Amniotic stem cell (primary cell): Measurements from ENCODE around the gene OBSCN.

Experiments used
- DNase-seq: peaks from one replicate; lab custom pipeline; 2025; lab: John Stamatoyannopoulos, UW

The OBSCN gene

DNA sequence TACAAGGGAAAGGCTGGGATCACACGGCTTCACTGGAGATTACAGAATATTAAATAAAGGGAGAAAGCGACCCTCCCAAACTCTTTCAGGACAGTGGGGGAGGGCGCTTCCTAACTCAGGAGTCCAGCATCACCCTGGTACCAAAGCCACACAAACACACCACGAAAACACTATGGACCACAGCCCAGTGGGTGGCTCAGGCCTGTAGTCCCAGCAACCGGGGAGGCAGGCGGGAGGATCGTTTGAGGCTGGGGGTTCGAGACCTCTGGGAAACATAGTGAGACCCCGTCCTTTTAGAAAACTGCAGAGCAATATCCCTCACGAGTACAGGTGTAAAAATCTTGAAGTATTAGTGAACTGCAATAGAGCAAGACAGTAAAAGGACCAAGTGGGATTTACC, 182.8 kb downstream of the OBSCN start:
- no peak for DNase-seq

DNA sequence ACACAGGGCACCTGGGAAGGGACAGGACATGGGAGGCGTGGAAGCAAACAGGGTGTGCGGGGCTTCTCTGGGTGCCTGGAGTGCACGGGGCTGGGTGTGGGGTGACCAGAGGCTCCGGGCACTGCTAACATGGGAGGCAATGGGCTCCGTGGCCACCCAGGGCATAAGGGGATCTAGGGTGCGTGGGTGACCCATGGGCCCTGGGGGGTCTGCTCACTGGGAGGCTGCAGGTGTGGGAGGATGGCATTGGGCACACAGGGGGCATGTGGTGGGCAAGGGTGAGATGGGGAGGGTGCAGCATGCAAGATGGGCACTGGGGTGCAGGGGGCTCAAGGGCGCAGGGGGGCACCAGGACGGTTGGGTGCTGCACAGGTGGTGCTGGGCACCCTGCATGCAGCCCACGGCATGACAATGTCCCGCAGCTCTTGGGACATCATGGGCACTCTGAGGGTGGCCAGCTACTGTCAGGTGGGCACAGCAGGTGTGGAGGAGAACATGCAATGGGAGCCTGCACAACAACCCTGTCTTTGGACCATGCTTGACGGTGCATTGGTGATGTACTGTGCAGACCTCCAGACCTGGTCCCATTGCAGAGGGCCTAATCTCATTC, 183.7 kb downstream of the OBSCN start:
- no peak for DNase-seq

DNA sequence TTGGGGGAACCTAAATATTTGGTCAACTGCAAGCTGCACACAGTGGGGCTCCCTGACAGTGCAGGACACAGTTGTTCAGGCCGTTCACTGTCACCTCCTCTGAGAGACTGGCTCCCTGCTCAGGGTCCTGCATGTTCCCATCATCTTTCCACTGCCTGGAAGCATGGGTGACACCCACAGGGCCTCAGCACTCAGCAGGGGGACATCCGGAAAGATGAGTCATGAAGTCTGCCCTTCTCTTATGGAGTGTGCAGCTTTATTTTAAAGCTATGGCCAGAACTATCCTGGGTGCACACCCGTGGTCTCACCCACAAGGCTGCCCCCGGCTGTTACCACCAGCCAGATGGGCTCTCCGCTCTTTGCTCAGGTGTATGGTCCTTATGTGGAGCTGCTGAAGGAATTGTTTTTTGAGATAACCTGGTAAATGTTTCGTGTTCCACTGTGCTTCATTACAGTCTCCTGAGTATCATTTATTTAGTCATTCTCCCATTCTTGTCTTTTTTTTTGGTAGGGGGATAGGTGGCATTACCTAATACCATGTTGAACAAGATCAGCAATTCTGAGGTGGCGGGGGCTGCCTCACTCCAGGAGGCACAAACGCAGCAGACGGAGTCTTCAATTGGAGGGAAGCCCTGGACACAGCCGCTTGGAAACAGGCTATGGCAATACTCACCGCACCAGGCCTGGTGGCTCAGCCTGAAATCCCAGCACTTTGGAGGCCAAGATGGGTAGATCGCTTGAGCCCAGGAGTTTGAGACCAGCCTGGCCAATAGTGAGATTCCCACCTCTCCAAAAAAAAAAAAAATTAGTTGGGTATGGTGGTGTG, 184.5 kb downstream of the OBSCN start:
- no peak for DNase-seq

DNA sequence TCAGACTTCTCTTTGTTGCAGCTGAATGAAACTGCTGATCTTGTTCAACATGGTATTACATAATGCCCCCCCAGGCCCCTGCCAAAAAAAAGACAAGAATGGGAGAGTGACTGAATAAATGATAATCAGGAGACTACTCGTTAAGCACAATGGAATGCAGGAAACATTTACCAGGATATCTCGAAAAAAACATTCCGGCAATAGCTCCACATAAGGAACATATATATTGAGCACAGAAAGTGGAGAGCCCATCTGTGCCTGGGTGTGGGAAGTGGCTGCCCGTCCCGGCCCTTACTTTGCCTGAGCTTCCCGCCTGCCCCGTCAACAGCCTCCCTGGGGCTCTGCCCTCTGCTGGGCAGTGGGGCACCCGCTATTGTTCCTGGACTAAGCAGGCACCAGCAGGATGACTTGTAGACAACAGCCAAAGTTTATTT, 185.4 kb downstream of the OBSCN start:
- DNase-seq, result peak; percentile 24

DNA sequence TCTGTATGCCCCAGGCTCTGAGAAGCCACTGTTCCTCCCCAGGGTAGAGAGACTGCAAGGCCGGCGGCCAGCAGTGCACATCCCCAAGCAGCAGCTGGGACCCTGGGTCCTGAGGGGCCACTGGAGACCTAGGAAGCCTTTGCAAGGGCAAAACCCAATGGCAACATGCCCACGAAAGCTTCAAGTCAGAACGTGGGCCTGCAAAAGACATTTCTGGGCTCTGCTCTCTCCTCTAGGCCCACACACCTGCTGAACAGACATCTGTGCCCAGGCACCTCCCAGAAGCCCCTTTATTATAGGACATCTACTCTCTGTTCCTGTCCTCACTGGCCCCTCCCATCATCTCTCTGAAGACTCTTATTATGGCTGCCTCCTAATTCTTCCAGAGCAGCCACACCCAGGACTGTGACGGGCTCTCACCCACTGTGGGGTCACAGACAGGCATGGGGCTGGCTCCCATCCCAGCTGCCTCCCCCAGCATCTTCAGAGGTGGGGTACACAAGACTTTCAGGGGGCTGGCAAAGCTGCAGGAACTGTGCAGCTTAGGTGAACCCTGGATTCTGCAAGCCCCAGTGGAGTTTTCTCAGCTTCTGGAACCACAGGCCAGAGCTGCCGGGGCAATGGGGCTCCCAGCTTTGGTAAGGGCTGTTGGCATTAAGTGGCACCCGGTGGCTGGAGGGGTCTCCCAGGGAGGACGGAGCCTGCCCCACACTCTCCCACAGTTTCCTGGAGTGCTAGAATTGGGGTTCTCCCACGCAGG, 186.1 kb downstream of the OBSCN start:
- no peak for DNase-seq

DNA sequence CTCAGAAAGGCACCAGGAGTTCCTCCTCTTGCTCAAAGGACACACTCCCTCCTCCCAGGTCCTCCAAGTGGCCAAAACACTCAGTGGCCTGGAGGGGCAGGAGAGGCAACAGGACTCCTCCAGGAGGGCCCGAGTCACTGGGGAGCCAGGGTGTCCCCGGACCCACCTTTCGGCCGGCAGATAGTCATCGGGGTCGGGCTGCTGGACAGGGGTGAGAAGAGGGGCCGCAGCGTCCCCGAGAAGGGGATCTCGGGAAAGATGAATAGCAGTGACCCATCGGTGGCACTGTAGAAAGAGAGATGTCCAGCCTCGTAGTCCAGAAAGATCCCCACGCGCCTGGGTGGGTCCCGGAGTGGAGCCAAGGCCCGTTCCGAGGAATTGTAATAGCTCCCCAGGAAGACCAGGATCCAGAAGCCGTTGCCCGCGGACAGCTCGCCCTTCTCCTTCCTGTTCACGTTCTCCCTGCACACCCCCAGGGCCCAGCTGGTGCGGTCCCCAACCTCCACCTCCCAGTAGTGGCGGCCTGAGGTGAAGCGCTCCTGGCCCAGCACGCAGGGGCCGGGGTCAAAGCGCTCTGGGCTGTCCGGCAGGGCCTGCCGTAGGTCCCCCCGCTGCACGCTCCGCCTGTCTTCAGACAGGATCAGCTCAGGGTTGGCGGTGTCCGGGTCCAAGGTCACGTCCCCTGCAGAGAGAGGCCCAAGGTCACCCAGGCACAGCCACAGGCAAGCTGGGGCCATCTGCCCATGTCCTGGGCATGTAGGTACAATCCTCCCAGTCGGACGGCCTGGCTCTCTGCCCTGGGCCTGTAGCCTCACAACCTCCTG, 186.9 kb downstream of the OBSCN start:
- no peak for DNase-seq

DNA sequence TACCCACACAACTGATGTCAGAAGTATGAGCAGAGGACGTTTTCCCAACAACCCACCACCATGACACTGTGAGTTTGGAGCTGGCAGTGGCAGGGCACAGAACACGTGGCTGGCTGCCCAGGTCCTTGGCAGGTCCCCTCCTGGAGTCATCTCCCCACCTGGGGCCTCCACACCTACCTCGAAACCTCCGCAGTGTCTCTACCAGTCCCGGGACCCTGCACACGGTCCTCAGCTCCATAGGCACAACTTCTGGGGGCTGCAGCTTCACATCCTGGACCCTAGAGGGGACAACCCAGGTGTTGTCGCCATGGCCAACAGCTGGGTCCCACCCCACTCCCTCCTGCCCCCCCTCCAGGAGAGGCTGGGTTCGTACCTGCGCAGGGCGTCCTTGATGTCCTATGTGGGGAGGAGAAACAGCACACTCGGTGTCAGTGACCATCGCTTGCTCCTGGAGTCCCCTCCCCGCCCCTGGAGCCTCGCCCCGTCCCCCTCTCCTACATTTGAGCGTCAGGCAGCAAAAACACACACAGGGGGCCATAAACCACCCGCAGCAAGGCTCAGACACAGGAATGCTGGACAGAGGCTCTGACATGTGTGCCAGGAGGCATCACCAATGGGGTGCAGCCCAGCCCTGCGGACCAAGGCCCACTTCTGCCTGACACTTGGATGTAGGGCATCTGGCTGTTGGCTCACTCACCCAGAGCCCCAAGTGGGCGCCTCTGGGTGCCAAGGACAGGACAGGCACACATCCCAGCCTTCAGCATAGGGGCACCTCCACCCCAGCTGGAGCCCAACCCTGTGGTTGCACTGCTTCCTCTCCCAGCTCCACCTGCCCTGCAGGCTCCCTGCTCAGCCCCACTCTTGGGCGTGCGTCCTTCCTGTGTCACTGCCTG, 189.2 kb downstream of the OBSCN start:
- DNase-seq, result no peak

DNA sequence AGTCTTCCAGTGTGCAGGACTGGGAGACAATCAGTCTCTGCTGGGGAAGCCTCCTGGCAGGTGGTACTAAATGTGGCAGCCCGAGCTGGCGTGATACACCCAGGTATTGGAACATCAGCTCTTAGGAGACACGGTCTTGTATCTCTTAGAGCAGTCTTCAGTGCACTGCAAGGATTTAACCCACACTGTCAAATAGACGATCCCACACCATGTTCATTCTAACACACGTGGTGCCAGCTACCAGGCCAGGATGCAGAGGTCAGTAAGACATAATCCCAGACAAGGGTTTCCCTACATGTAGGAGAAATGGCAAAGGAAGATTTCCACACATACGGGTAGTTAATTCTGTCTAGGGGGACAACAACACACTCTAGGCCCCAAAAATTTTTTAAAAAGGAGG, 190.1 kb downstream of the OBSCN start:
- no peak for DNase-seq

DNA sequence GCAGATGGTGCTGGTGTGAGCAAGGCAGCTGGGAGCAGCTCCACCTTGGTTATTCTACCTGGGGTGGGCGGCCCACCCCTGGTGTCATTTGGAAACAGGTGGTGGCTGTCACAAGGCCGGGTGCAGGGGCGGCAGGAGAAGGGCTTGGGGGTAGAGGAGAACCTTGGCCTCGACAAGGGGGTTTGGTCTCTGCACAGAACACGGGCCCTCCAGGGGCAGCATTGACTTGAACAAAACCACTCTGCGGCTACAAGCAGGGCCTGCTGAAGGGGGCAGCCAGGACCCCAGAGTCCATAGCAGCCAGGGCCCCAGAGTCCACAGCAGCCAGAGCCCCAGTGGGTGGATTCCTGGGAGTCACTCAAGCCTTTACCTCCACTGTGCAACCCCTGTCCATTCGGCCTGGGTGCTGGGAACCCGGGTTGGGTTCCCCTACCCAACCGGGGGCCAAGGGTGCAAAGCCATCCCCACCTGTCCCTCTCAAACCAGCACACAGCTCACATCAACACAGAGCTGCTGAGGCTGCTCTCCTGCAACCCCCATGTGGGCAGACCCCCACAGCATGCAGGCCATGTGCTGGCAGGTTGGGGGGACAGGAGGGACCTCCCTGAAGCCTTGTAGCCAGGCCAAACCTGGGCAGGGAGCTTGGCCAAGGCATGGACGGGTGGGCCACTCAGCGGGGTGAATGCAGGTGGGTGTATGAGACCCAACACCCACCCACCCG, 191.1 kb downstream of the OBSCN start:
- DNase-seq, result no peak

DNA sequence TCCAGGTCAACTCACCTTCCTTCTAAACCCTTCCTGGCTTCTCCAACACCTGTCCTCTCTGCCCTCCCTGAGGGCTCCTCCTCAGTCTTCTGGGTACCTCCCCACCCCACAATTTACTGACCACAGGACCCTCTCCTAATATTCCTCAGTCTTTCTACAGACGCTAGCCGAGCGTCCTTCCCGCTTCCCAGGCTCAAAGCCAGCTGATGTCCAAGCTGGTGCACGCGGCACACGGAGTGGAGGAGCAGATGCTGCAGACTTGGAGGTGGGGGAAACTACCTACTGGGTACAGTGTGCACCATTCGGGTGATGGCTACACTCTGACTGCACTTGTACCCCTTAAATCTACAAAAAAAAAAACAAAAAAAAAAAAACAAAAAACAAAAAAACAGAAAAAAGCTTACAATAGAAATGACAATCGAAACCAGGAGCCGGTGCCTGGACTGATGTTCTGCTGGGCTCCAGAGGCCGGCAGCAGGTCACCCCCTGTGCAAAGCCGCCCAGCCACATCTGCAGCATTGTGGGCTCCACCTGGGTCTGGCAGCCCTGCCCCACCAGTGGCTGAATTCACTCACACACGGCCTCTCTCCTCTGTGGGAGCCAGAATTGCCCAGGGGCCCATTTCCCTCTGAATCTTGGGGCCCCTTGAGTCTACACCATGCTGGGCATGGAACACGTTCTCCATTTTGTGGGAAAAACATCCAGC, 191.8 kb downstream of the OBSCN start:
- DNase-seq, result no peak

DNA sequence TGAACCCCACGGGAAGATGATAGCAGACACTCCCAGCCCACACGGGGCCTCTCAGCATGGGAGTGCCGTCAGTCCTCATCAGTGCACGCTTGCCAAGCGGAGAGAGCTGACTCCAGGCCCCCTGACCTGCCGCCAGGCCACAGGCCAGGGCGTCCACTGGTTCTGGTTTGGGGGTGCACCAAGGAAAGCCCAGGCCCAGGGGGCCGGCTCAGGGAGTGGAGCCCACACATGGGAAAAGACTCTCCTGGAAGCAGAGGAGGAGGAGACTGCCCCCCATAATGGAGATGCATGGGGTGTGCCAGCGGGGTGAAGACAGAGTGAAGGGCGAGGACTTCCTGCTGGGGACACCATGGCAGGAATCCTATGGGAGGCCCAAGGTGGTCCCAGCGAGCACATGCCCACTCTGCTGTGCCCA, 192.4 kb downstream of the OBSCN start:
- DNase-seq, result no peak

DNA sequence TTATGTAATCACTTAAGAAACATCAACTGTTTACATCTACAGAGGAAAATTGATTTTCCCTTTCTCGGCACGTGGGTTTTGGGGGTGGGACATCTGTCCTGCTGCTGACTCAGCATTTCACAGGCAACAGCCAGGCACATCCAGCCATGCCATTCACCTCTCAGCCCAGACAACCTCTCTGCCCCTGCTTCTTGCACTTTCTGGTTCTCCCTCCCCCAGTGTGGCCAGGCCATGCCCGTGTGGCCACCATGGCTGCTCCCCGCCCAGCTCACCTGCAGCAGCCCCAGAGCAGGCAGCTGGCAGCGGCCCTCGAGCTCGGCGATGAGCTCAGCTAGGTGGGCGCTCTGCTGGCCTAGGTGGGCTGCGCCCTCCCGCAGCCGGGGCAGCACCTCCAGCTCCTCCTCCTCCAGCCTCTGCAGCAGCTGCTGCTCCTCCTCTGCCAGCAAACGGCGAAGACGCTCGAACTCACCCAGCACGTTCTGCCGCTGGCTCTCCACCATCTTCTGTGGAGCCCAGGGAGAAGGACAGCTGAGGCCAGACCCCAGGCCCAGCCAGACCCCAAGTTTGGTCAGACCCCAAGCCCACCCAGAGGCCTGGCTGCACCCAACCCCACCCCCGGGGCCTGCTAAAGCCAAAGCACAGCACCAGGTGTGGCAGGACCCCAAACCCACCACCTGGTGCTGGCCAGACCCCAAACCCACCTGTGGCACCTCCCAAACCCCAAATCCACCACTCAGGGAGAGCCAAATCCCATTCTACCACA, 193.0 kb downstream of the OBSCN start:
- DNase-seq, result no peak

DNA sequence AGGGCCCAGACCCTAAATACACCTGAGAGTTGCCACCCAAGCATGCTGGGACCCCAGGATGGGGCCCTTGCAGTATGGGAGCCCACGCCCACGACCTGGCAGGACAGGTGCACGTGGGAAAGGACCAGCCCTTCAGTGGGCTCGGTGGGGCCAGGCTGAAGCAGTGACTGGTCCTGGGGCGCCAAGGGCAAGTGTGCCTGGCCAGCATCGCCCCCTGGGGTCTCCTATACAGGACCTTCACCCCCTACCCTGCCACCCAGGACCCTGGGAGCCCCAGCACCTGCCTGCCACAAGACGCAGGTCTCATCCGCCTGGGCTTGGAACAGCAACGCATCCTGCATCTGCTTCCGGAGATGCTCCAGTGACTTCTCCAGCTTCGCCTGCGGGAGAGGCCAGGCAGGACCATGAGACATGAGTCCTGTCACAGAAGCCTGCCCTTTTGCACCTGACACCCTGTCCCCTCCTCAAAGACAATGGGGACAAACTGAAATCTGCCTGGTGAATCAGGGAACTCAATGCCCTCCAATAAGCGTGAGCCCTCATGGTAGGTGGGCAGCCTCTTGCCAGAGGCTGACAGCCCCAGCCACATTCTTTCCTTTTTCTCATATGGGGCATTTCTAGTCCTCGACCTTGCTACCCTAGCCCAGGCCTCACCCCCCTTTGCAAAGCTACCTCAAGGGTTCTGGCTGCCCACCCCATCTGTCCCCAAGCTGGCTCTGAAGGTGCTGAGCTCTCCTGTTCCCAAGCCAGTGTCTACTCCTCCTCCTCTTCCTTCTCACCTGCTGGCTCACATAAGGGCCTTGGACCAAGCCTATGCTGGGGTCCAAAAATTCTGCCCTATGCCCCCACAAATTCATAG, 194.2 kb downstream of the OBSCN start:
- DNase-seq, result no peak

DNA sequence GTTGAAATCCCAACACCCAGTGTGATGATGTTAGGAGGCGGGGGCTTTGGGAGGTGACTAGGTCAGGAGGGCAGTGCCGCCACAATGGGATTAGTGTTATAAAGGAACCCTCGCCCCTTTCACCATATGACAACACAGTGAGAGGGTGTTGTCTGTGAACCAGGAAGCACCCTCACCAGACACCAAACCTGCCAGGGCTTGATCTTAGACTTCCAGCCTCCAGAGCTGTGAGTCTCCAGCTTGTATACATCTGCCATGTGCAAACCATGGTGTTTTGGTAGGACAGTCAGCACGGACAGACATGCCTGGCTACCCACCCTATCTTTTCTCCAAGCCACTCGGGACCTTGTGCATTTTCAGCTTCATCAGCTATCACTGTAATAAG, 194.8 kb downstream of the OBSCN start:
- no peak for DNase-seq

DNA sequence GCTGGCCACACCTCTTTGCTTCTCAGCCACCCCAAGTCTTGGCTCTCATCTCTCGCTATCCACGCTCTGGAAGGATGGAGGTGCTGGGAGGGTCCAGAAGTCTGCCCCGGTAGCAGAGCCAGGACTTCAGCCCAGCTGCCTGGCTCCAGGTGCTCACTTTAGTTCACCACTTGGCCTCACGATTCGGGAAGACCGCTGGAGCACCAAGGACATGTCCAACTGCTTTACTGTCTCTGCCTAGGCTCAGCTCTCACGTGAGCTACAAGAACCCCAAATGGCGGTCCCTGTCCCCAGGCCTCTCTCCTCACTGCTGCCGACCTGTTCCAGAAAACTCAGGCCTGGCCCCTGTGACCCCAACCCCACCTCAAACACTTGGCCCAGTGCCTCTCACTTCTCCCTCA, 195.4 kb downstream of the OBSCN start:
- DNase-seq, result no peak

DNA sequence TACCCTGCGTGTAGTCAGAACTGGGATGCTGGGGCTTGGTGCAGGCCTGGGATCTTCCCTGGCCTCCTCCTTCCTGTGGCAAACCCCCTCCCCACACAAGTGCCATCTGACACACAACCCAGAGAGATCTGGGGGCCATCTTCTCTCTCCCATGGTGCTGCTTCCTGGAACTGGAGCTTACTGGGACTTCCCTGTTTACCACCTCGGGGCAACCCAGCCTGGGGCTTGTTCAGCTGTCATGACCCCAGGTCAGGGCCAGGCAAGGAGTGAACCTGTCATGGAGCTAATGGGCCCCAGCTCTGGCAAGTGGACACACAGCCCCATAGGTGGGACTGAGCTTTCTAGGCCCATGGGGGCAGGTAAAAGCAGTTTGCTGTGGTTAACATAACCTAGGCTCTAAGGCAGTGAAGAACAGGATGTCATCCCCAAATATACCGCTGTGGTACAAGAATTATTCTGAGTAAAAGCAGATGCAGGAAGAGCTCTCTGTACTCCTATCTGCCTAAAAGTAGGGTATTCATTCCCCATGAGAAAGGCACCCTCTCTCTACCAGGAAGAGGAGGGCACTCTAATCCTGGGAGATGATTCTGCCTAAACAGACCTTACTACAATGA, 196.4 kb downstream of the OBSCN start:
- DNase-seq, result no peak

DNA sequence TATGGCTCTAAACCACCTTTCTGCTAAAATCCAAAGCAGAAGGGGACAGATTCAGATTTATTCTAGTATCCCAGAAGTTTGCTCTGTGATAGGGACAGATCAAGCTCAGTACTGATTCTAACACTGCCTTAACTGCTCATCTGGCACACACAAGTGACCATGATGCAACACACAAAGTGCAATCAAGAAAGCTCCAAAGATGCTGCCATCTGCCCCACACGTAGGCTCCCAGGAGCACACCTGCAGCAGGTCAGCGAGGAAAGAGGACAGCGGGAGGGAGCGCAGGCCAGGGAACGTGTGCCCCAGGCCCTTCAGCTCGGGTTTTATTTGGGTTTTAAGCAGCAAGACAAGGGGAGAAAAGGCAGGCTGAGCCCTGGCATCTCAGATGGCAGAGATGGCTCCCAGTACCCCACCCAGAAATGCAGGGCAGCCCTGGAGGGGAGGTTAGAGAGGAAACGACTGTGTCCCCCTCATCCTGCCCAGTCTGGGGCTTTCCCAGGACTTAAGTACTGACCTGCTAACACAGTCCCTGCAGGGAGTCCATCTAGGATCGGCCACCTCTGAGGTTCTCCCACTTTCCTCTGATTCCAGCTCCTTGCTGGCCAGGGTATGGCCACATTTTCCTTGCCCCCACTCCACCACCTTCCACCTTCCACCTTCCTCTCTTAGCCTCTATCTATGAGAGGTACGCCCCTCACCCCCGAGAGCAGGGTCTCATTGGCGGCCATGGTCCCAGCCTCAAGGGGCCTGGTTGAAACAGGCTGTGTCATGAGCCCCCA, 197.5 kb downstream of the OBSCN start:
- DNase-seq, result no peak
